IPS DF 4.7 (cell line): ENCODE results near the gene EIF2B1.
"Not testable (repeated sequence)": the region's sequence is repeated elsewhere in the genome, so short reads cannot be mapped to it uniquely, and the experiment has no call there.

Source experiments
- DNase-seq: peaks from one replicate; pipeline ENCODE4 v3.0.0-alpha.2; 2013; ENCODE audit warnings: low spot score; ENCODE audit errors: extremely low read depth

The EIF2B1 gene

GRCh38 chr12:123621101-123621500 lies 12.4 kb downstream of the EIF2B1 start:
- DNase-seq = no peak

DNA sequence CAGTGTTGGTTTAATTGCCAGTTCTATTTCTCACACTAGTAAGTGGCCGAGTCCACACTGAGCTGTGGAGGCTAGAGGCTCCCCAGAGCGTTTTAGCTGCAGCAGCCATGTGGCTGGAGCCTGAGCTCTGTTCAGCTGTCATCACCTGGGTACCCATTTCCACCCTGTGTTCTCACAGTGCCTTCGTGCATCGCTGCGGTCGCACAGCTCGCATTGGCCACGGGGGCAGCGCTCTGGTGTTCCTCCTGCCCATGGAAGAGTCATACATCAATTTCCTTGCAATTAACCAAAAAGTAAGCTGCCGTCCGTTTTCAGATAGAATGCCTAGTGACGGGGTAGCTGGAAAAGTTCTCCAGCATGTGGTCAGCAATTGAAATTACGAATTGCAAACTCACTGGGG lies 15.9 kb downstream of the EIF2B1 start:
- DNase-seq = no peak

GRCh38 chr12:123617144-123617543 lies 16.3 kb downstream of the EIF2B1 start:
- DNase-seq = no peak

GRCh38 chr12:123614531-123614930 lies 19.0 kb downstream of the EIF2B1 start:
- no peak for DNase-seq

GRCh38 chr12:123614110-123614509 lies 19.4 kb downstream of the EIF2B1 start:
- DNase-seq = no peak

GRCh38 chr12:123608182-123608581 lies 25.3 kb downstream of the EIF2B1 start:
- no peak for DNase-seq

DNA sequence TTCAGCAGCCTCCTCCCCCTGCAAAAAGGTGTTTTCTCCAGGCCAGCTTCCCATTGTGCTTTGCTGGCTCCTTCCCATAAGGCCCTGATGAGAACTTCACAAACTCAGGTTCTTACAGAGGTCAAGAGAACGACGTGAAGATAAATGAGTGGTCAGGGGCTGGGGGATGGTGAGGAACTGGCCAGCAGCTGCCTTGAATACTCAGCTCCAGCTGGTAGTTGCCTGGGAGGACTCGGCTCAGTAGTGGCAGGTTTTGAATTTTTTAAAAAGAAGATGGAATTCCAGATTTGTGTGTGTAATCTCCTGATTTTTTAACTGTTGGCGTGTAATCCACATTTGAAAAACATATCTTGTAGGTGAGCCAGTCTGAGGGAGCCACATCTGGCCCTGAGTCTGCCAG lies 25.7 kb downstream of the EIF2B1 start:
- no peak for DNase-seq

GRCh38 chr12:123603495-123603894 lies 30.0 kb downstream of the EIF2B1 start:
- not testable (repeated sequence) for DNase-seq

DNA sequence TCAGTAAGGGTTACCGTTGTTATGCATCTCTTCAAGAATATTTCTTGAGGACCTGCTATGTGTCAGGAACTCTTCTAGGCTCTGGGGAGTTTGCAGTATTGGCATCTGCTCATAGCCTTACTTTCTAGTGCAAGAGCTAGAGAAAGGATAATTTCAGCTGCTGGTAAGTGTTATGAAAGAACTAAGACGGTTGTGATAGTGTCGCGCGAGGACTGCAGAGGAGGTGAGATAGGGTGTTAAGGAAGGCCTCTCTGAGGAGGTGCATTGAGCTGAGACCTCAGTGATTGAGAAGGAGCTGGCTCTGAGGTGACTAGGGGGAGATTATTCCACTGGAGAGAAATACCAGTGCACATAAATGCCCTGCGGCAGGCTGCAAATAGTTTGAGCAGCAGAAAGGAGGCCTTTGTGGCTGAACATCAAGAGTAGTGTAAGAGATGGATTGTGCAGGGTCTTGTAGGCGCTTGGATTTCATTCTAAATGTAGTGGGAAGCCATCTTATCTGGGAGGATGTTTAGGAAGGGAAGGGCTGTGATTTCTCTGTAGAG lies 30.8 kb downstream of the EIF2B1 start:
- no peak for DNase-seq

- DNase-seq = no peak
Measured at GRCh38 chr12:123601602-123602489, 31.6 kb downstream of the EIF2B1 start, which contains the start of gene DDX55. DDX55 (plus strand) TSS chr12:123602099; CDS start chr12:123602149, 50 bp downstream.

DNA sequence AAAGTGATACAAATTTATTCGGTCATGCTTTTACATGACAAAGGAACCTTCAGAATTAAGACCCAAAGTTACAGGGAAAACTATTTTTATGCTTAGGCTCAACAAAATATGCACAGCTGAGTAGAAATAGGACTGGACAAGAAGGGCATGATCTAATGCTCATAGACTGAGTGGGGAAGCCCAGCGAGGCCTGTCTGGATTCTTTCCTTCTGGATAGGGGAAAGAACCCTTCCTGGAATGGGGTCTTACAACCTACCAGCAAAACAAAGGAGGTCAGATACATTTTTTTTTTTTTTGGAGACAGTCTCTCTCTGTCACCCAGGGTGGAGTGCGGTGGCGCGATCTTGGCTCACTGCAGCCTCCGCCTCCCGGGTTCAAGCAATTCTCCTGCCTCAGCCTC lies 33.8 kb downstream of the EIF2B1 start:
- DNase-seq = no peak

- no peak for DNase-seq
Measured at GRCh38 chr12:123599310-123599709, 34.2 kb downstream of the EIF2B1 start.

- DNase-seq = no peak
Measured at GRCh38 chr12:123598522-123598921, 35.0 kb downstream of the EIF2B1 start.

DNA sequence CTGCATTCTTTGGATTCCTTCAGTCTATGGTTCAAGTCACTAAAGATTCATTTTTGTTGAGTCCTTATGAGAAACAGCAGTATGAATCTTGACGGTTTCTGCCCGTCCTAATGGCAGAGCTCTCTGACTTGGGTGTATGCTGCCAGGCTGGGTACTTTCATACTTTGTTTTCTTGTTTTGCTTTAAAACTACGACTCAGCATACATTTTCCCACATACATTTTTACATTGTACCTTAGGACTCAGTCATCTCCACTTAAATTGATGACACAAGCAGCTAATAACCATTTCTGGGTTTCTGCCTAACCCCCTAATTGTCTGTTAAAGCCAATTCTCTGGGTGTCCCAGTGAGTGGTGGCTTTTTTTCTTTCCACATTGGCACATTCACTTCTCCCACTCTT lies 36.4 kb downstream of the EIF2B1 start:
- DNase-seq = no peak

DNA sequence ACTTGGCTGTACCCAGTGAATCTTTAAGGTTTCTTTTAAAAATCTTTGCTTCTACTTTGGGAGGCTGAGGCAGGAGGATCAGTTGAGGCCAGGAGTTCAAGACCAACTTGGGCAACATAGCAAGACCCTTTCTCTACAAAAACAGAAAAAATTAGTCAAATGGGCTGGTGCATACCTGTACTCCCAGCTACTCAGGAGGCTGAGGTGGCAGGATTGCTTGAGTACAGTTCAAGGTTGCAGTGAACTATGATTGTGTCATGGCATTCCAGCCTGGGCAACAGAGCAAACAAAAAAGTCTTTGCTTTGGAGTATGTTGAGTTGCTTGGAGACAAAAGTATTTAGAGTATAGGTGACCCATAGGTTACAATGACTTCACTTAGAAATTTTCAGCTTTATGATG lies 37.8 kb downstream of the EIF2B1 start:
- DNase-seq = no peak

GRCh38 chr12:123591702-123592481 lies 41.6 kb downstream of the EIF2B1 start:
- no peak for DNase-seq

DNA sequence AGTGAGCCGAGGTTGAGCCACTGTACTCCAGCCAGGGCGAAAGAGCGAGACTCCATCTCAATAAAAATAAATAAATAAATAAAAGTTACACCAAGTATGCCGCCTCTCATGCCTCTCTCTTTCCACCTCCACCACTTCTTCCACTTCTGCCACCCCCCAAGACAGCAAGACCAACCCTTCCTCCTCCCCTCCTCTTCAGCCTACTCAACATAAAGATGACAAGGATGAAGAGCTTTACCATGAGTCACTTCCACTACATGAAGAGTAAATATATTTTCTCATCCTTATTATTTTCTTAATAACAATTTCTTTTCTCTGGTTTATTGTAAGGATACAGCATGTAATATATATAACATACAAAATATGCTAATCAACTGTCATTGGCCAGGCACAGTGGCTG lies 52.7 kb downstream of the EIF2B1 start:
- no peak for DNase-seq

- not testable (repeated sequence) for DNase-seq
Measured at GRCh38 chr12:123578829-123579228, 54.7 kb downstream of the EIF2B1 start.

DNA sequence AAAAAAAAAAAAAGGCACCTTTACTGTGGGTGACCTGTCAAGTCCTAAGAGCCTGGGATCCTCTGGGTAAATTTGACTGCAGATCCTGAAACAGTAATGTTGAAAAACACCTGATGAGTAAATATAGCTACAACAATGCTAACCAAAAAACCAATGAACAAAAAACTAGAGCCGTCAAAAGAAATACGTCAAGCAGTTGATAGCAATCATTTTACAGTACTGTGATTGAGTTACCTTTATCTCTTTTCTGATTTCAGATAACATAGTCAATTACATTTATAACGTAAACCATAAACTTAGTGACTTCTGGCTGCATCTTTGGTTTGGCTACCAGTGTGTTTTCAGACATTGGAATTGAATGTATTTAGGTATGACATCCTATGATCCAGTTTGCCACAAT lies 55.2 kb downstream of the EIF2B1 start:
- DNase-seq = no peak

DNA sequence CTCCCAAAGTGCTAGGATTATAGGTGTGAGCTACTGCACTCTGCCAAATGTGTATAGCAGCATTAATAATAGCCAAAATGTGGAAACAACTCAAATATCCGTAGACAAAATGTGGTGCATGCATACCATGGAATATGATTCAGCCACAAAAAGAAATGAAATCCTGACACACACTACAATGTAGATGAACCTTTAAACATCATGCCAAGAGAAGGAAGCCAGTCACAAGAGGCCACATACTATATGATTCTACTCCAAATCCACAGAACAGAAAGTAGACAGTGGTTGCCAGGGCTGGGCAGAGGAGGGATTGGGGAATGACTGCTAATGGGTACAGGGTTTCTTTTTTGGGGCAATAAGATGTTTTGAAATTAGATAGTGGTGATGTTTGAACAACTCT lies 56.9 kb downstream of the EIF2B1 start:
- DNase-seq = no peak

- DNase-seq = no peak
Measured at GRCh38 chr12:123573870-123574269, 59.6 kb downstream of the EIF2B1 start.

DNA sequence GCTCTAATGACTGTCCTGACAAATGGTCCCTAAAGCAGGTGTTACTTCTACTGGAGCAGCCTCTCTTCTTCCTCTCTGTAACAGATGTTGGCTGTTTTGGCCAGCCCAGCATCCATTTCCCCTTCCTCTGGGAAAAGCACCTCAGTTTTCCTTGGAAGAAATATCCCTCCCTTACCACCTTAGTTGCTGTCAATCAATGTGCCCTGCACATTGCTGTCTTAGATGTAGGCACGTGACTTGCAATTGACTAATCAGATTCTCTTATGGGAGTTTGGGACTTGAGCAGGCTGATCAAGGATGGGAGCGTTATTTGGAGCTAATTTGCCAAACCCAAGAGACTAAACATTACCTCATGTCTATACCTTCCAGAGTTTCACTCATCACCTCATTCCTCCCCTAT lies 61.1 kb downstream of the EIF2B1 start:
- no peak for DNase-seq
